Loucy (cell line): ENCODE data around the gene HMMR.

Experiments
- H2AFZ ChIP-seq: fragments of 200-600 bp; sonication (generic); 2 replicates; pipeline ENCODE4 v1.6.0; 2016; ENCODE audit warnings: antibody characterized with exemption, mild to moderate bottlenecking, low read length, moderate library complexity
- H3F3A ChIP-seq: fragments of 200-600 bp; 2 replicates; pipeline ENCODE4 v1.6.0; 2016; ENCODE audit warnings: antibody characterized with exemption, low read depth, mild to moderate bottlenecking
- H3K27me3 ChIP-seq: fragments of 200-600 bp; sonication (generic); 2 replicates; pipeline ENCODE4 v1.6.1; 2014; ENCODE audit warnings: low read length, mild to moderate bottlenecking; ENCODE audit not compliant: insufficient read depth, poor library complexity, severe bottlenecking
- H3K36me3 ChIP-seq: fragments of 200-600 bp; sonication (generic); 2 replicates; pipeline ENCODE4 v1.6.1; 2016; ENCODE audit warnings: low read length; ENCODE audit not compliant: insufficient read depth
- H3K4me1 ChIP-seq: fragments of 200-600 bp; sonication (generic); 2 replicates; pipeline ENCODE4 v1.5.1; 2014; ENCODE audit warnings: low read length, mild to moderate bottlenecking; ENCODE audit not compliant: insufficient read depth, poor library complexity, severe bottlenecking
- H3K4me2 ChIP-seq: fragments of 200-600 bp; sonication (generic); 2 replicates; pipeline ENCODE4 v1.6.0; 2014; ENCODE audit warnings: antibody characterized with exemption, low read length, low read depth, mild to moderate bottlenecking; ENCODE audit not compliant: poor library complexity, severe bottlenecking
- H3K4me3 ChIP-seq: fragments of 200-600 bp; sonication (generic); 2 replicates; pipeline ENCODE4 v1.5.1; 2014; ENCODE audit warnings: low read length, mild to moderate bottlenecking, mixed read lengths; ENCODE audit not compliant: poor library complexity, severe bottlenecking
- H3K79me2 ChIP-seq: fragments of 200-600 bp; sonication (generic); 2 replicates; pipeline ENCODE4 v1.6.1; 2014; ENCODE audit warnings: low read length; ENCODE audit not compliant: insufficient read depth
- H3K9ac ChIP-seq: fragments of 200-600 bp; sonication (generic); 2 replicates; pipeline ENCODE4 v1.6.0; 2014; ENCODE audit warnings: mild to moderate bottlenecking, low read depth, low read length, moderate library complexity; ENCODE audit not compliant: poor library complexity, severe bottlenecking
- H3K9me2 ChIP-seq: fragments of 200-600 bp; sonication (generic); replicated peaks from 2 replicates; pipeline ENCODE4 v1.6.1; 2016; ENCODE audit warnings: low read depth, low read length, mixed read lengths
- H3K9me3 ChIP-seq: fragments of 200-600 bp; sonication (generic); 2 replicates; pipeline ENCODE4 v1.6.1; 2014; ENCODE audit warnings: mild to moderate bottlenecking, antibody characterized with exemption, low read length, low read depth; ENCODE audit not compliant: insufficient read depth
- H4K20me1 ChIP-seq: fragments of 200-600 bp; sonication (generic); 2 replicates; pipeline ENCODE4 v1.6.0; 2014; ENCODE audit warnings: antibody characterized with exemption, low read length, mild to moderate bottlenecking; ENCODE audit not compliant: insufficient read depth, poor library complexity, severe bottlenecking
- CTCF ChIP-seq: fragments of 200-600 bp; sonication (generic); conservative IDR thresholded peaks from 2 replicates; pipeline ENCODE4 v1.5.1; 2014; ENCODE audit warnings: mild to moderate bottlenecking, antibody characterized with exemption, low read length
- EZH2phosphoT487 ChIP-seq: fragments of 200-600 bp; IDR thresholded peaks from 2 replicates; pipeline ENCODE4 v1.6.1; 2018; ENCODE audit warnings: antibody characterized with exemption, mild to moderate bottlenecking, moderate library complexity, borderline replicate concordance

Gene HMMR

DNA sequence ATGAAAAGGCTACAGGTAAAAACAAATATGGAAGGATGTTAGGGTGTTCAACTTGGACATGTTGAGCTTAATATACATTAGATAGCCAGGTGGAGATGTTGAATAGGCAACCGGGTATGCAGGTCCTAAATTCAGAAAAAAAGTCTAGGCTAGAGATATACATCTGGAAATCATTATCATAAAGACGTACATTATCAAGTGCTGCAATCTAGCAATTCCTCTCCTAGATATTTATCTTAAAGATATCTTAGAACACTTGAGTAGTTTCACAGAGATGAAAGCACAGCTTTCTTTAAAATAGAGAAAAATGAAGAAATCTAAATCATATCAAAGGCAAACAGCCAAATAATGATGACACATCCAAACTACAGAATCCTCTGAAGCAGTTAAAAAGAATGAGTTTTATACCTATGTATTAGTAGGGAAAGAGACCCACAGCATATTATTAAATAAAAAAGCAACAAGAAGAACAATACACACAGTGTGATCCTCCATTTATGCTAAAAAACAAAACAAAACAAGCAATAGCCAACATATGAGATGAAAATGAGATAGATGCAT is 4.3 kb upstream of the HMMR start:
- Histone ChIP-seq H3F3A (no peaks in the 10 kb centered on the region), H3K9me3 (no peaks in the 10 kb centered on the region), H3K9me2 (no peaks in the 10 kb centered on the region), H3K4me3 (peak overlapping the region; percentile 98), H3K4me1 (no peaks in the 10 kb centered on the region), H3K79me2 (peaks cover 40% of the 10 kb centered on the region), H2AFZ (no peak overlapping the region), H4K20me1 (peaks cover 13% of the 10 kb centered on the region), H3K36me3 (no peaks in the 10 kb centered on the region), H3K27me3 (no peaks in the 10 kb centered on the region), H3K4me2 (peak overlapping the region; percentile 85), H3K9ac (no peak overlapping the region)
- TF ChIP-seq EZH2phosphoT487 (no peak), CTCF (no peak)

- peak overlapping the region; percentile 98 for H3K9ac ChIP-seq
- H3K4me3 ChIP-seq, result peak overlapping the region; percentile 98
- peak overlapping the region; percentile 85 for H3K4me2 ChIP-seq
These were observed 3.6 kb upstream of the HMMR start for GRCh38 chr5:163456840-163457239.

GRCh38 chr5:163458778-163459385 is 1.6 kb upstream of the HMMR start:
- H2AFZ ChIP-seq, result no peak overlapping the region

More at GRCh38 chr5:163456840-163457239, 3.6 kb upstream of the HMMR start:
- Histone ChIP-seq H3F3A (no peaks in the 10 kb centered on the region), H3K27me3 (no peaks in the 10 kb centered on the region), H3K9me3 (no peaks in the 10 kb centered on the region), H3K36me3 (no peaks in the 10 kb centered on the region), H3K4me1 (peaks cover 2% of the 10 kb centered on the region), H2AFZ (no peak overlapping the region), H4K20me1 (peaks cover 13% of the 10 kb centered on the region), H3K79me2 (peaks cover 46% of the 10 kb centered on the region), H3K9me2 (no peaks in the 10 kb centered on the region)
- TF ChIP-seq CTCF (no peak), EZH2phosphoT487 (no peak)

More at GRCh38 chr5:163458778-163459385, 1.6 kb upstream of the HMMR start:
- peaks cover 63% of the 10 kb centered on the region for H3K79me2 ChIP-seq
- no peaks in the 10 kb centered on the region for H3K9me2 ChIP-seq
- no peak for TF ChIP-seq CTCF
- TF ChIP-seq EZH2phosphoT487, result no peak
- peaks cover 16% of the 10 kb centered on the region for H3K4me1 ChIP-seq
- peaks cover 13% of the 10 kb centered on the region for H4K20me1 ChIP-seq
- H3K9me3 ChIP-seq, result no peaks in the 10 kb centered on the region
- H3K27me3 ChIP-seq, result no peaks in the 10 kb centered on the region
- H3K36me3 ChIP-seq, result no peaks in the 10 kb centered on the region
- peak overlapping the region; percentile 98 for H3K9ac ChIP-seq
- H3K4me2 ChIP-seq, result peak overlapping the region; percentile 85
- H3F3A ChIP-seq, result no peaks in the 10 kb centered on the region
- H3K4me3 ChIP-seq, result peak overlapping the region; percentile 98
